ENCODE measurements around the gene CACNA1C. TPM values are rescaled to one million over a fixed set of nuclear protein-coding genes. Genes with fewer than 3 reads are reported as not detected.

The CACNA1C gene
- total and polyA plus RNA-seq, 10 of the 15 experiments (the other 5 are each of a cell fraction or from before 2014, with no cell fraction given): under 0.01 to 0.15 (median 0.09) TPM; not detected in 5

DNA sequence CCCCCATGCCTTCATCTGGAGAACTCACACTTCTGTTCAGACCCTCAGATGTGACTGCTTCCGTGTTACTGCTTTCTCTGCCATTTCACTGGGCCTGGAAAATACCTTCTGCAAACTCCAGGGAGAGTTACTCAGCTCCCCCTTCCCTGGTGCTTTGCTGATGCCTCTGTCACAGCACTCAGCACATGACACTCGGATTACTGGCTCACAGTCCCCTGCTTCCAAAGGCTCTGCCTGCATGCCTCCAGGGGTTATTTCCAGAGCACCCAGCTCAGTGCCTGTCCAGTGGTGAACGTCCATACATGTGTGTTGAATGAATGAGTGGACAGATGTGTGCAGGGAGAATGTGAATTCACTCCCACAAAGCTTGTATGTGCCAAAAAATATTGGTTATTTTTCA lies 504.8 kb downstream of the CACNA1C start:
- no peak for ATAC-seq
- RAD21 ChIA-PET (ENCODE audit: unreplicated experiment): no interaction called here
- SMC1A ChIA-PET (ENCODE audit: uncharacterized antibody, unreplicated experiment): no interaction called here
- intact Hi-C loops (cut with micrococcal nuclease; ENCODE audit: unreplicated experiment): no loop called here
- POLR2A ChIA-PET: no interaction called here
- H3K4me2 ChIP-seq (ENCODE audit: control insufficient read depth, insufficient read depth): no peak overlapping the region
- H4K20me1 ChIP-seq (ENCODE audit: control insufficient read depth, insufficient read depth): no peaks in the 10 kb centered on the region
- H3K79me2 ChIP-seq (ENCODE audit: control insufficient read depth, insufficient read depth, low read length): no peaks in the 10 kb centered on the region
- in situ Hi-C loops (cut with MboI): no loop called here
- peaks cover 3 to 10% of the 10 kb centered on the region in 2 experiments for H3K27me3 ChIP-seq (replicated peaks in 1 of 2; ENCODE audit: control insufficient read depth in 2 of 2, insufficient read depth in 2 of 2, low read length in 1 of 2)
- BruUV-seq (replicated peaks): no TSS peak
- H3K4me3 ChIP-seq: no peak overlapping the region
- 2% methylated on average over 3 of the region's 3 CpGs for WGBS (ENCODE audit: insufficient coverage, insufficient replicate concordance, low lambda C conversion rate, missing lambda C conversion rate)
- H3K4me1 ChIP-seq (ENCODE audit: control insufficient read depth, insufficient read depth, low read length): no peaks in the 10 kb centered on the region
- no peak for DNase-seq (ENCODE audit: low read depth, low spot score)
- H3K9me3 ChIP-seq (replicated peaks; ENCODE audit: control insufficient read depth, insufficient read depth, low read length): no peaks in the 10 kb centered on the region
- H2AFZ ChIP-seq (ENCODE audit: control insufficient read depth, low read depth, low read length): no peak overlapping the region
- CTCF ChIA-PET: interaction anchor here (0.6 kb wide), 1 partner anchor 319 kb away, joined by 3 read pairs; no protein-coding TSS in a partner anchor
- no peak for TF ChIP-seq PAX5 (IDR thresholded peaks at IDR 0.05; ENCODE audit: borderline replicate concordance, low read depth, low read length)
- no peak for TF ChIP-seq POLR2AphosphoS5 (IDR thresholded peaks at IDR 0.05; ENCODE audit: low read length)
- TF ChIP-seq ZNF207 (IDR thresholded peaks at IDR 0.05; ENCODE audit: borderline replicate concordance): no peak
- TF ChIP-seq, protein P1, sequence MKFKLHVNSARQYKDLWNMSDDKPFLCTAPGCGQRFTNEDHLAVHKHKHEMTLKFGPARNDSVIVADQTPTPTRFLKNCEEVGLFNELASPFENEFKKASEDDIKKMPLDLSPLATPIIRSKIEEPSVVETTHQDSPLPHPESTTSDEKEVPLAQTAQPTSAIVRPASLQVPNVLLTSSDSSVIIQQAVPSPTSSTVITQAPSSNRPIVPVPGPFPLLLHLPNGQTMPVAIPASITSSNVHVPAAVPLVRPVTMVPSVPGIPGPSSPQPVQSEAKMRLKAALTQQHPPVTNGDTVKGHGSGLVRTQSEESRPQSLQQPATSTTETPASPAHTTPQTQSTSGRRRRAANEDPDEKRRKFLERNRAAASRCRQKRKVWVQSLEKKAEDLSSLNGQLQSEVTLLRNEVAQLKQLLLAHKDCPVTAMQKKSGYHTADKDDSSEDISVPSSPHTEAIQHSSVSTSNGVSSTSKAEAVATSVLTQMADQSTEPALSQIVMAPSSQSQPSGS (IDR thresholded peaks at IDR 0.05; ENCODE audit: low read length): no peak
- TF ChIP-seq TCF12 (IDR thresholded peaks at IDR 0.05; ENCODE audit: low read depth, low read length): no peak
- no peak for TF ChIP-seq POLR2AphosphoS2 (IDR thresholded peaks at IDR 0.05; ENCODE audit: low read depth, low read length)
- TF ChIP-seq, protein P2, sequence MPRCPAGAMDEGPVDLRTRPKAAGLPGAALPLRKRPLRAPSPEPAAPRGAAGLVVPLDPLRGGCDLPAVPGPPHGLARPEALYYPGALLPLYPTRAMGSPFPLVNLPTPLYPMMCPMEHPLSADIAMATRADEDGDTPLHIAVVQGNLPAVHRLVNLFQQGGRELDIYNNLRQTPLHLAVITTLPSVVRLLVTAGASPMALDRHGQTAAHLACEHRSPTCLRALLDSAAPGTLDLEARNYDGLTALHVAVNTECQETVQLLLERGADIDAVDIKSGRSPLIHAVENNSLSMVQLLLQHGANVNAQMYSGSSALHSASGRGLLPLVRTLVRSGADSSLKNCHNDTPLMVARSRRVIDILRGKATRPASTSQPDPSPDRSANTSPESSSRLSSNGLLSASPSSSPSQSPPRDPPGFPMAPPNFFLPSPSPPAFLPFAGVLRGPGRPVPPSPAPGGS (IDR thresholded peaks at IDR 0.05; ENCODE audit: borderline replicate concordance, insufficient read depth, low read depth, low read length, poor library complexity, severe bottlenecking): no peak
- no peak for TF ChIP-seq SIX5 (IDR thresholded peaks at IDR 0.05; ENCODE audit: low read depth, low read length, severe bottlenecking)
- TF ChIP-seq IKZF1 (conservative IDR thresholded peaks at IDR 0.05): no peak
- no peak for TF ChIP-seq ZNF24 (IDR thresholded peaks at IDR 0.05)
- TF ChIP-seq GATAD2B (conservative IDR thresholded peaks at IDR 0.05; ENCODE audit: low read depth): no peak
- TF ChIP-seq SREBF2 (IDR thresholded peaks at IDR 0.05; ENCODE audit: low read length): no peak
- no peak for TF ChIP-seq MTA2 (IDR thresholded peaks at IDR 0.05; ENCODE audit: low read depth)
- no peak for TF ChIP-seq ZNF384 (IDR thresholded peaks at IDR 0.05; ENCODE audit: borderline replicate concordance, low read depth, low read length)
- TF ChIP-seq, protein P3, sequence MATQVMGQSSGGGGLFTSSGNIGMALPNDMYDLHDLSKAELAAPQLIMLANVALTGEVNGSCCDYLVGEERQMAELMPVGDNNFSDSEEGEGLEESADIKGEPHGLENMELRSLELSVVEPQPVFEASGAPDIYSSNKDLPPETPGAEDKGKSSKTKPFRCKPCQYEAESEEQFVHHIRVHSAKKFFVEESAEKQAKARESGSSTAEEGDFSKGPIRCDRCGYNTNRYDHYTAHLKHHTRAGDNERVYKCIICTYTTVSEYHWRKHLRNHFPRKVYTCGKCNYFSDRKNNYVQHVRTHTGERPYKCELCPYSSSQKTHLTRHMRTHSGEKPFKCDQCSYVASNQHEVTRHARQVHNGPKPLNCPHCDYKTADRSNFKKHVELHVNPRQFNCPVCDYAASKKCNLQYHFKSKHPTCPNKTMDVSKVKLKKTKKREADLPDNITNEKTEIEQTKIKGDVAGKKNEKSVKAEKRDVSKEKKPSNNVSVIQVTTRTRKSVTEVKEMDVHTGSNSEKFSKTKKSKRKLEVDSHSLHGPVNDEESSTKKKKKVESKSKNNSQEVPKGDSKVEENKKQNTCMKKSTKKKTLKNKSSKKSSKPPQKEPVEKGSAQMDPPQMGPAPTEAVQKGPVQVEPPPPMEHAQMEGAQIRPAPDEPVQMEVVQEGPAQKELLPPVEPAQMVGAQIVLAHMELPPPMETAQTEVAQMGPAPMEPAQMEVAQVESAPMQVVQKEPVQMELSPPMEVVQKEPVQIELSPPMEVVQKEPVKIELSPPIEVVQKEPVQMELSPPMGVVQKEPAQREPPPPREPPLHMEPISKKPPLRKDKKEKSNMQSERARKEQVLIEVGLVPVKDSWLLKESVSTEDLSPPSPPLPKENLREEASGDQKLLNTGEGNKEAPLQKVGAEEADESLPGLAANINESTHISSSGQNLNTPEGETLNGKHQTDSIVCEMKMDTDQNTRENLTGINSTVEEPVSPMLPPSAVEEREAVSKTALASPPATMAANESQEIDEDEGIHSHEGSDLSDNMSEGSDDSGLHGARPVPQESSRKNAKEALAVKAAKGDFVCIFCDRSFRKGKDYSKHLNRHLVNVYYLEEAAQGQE (IDR thresholded peaks at IDR 0.05; ENCODE audit: low read depth, low read length): no peak
- no peak overlapping the region for H3K9ac ChIP-seq (ENCODE audit: control insufficient read depth, insufficient read depth, low read length)
- no peak overlapping the region for H3K27ac ChIP-seq (ENCODE audit: control insufficient read depth, insufficient read depth)
- no peak for FAIRE-seq
- no peaks in the 10 kb centered on the region for H3K36me3 ChIP-seq (ENCODE audit: control insufficient read depth in 2 of 2, insufficient read depth in 2 of 2, low read length in 1 of 2)

Data from GM12878 (cell line).